GOT3 (cell line): ENCODE measurements around the gene DUOX1.

Experiments used
- DNase-seq: peaks from one replicate; lab custom pipeline; 2025; ENCODE audit warnings: mixed read lengths; lab: John Stamatoyannopoulos, UW

Gene DUOX1

DNA sequence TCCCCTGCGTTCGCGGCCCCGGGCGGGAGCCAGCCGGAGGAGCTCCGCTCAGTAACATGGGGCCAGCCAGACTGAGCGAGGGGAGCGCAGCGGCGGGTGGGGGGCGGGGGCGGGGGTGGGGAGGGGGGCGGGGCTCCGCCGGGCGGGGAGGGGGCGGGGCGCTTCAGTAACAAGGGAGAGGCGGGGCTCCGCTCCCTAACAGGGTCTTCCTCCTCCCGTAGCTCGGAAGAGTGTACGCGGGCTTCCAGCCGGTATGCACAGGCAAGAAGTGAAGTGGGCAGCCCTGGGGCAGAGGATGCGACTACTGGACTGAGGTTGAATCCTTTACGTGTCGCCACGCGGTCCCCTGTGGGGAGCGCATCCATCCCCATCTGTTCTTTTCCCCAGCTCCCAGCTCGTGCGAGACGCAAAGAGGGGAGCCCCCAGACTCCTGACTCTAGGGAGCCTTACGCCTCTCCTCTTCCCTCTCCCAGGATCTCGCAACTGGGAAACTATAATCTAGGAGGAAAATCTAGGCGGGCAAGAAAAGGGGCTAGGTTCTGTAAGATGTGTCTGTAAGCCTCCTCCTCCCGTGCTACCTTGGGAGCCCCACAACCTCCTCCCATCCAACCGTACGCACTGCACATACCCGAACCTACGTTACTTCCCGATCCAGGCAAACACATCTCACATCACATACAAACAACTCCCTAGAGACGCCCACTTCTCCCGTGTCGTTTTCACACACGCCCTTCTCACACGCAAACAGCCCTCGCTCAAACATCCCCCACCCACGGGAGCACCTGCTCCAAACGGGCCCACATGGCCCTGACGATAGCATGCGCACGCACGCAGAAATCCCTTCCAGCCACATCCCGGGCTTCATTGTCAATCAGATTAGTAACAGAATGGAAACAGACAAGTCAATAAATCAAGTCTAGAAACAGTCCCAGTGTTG is 58.4 kb downstream of the DUOX1 start, which contains the start of gene SHF:
TSS of gene SHF (minus strand) at position 73 of the 937 bp plus-strand sequence. CDS start at position 58, 15 bp downstream.
- no peak for DNase-seq

DNA sequence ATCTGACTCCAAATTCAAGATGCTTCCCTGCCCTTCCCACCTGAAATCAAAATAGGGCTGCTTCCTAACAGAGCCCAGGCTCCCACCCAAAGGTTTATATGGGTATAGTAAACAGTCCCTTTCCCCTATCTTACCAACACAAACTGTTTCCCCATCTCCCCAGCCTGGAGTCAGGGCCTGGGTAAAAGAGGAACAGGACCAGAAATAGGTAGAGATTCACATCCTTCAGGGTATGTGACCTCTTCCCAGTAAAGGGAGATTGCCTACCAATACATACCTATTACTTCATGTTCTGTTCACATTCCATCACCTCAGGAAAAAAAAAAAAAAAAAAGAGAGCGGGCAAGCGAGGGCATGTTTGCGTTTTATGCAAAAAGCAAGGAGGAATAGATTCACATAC is 67.7 kb downstream of the DUOX1 start:
- no peak for DNase-seq

DNA sequence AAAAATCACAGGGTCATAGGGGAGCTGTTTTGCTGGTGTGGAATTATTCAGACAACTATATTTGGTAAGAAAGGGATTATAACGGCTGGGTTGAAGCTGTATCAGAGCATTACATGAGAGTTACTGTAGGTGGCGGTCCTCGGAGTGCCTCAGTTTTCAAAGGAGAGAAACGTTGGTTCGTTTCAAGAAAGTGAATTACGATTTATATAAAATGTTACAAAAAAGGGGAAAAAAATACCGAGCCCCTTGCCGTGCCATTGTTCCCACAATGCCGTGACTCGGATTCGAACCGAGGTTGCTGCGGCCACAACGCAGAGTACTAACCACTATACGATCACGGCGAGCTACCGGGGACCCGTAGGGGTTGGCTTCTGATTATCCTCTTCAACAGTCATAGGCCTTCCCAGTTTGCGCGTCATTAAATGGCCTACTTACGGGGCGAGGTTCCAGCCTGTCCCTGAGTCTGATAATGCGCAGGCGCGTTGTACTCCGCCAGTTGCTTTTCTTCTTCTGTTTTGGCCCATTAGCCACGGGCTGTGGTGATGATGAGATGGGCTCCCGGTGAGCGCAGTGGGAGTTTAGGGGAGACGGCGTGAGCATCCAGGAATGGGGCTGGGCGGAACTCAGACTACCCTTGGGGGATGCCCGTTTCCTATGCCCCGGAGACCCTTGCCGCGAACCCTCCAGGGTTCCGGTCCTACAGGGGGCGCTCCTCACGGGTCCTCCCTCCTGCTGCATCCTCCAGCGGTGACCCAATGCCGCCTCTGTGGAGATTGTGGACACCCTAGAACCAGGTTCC is 68.7 kb downstream of the DUOX1 start:
- peak; percentile 84 for DNase-seq

DNA sequence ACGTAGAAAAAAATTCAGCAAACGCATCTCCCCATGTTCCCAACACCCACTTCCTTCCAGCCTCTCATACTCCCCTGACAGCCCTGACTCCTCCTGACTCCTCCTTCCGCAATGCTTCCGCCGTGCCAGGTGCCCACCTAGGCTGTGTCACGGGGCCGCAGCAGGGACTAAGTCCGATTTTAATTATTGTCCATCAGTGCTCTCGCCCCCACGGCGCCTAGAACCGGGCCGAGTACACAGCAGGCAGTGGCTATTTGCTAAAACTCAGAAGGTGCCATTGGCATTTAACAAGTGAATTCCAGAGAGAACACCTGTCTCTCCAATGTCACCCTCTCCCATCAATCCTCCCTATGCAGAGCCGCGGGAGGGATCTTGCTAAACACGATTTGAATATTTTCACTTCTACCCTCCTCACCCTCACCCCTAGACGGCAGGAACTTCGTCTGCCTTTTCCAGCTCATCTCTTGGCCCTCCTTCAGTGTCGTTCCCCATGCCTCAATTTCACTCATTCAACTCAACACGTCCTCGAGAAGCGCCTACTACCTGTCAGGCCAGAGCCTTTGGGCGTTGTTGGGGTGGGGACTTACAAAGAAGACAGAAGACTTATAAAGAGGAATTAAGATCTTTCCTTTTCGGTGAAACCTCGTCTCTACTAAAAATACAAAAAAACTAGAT is 69.5 kb downstream of the DUOX1 start:
- DNase-seq: no peak

DNA sequence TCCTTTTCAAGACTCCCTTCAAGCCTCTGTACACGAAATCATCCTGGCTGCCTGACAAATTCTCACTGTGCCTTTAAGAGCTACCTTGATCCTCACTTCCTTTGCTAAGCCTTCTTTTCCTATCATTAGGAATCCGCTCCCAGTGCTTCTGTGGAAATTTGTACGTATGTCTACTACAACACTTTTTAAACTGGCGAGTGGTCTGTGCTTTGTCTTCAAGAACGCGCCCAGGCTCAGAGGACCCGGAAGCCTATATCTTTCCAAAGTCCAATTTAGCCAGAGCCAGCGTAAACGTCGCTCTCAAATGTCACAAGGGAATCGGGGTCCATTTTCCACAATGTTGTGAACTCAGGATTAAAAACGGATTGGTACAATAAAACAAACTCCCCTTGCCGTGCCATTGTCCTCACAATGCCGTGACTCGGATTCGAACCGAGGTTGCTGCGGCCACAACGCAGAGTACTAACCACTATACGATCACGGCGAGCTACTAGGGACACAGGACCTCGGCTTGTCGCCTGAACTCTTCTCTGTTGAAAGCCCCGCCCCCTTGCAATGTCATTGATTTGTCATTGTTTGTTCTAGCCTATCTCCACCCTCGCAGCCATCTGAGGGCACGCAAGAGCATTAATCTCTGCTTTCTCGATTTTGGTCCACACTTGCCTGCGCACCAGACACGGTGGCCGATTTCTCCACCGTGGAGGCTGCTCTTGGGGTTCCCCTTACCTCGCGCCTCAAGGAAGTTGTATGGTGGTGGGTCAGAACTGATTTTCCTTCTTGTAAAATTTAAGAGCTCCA is 70.4 kb downstream of the DUOX1 start:
- DNase-seq: peak; percentile 90

DNA sequence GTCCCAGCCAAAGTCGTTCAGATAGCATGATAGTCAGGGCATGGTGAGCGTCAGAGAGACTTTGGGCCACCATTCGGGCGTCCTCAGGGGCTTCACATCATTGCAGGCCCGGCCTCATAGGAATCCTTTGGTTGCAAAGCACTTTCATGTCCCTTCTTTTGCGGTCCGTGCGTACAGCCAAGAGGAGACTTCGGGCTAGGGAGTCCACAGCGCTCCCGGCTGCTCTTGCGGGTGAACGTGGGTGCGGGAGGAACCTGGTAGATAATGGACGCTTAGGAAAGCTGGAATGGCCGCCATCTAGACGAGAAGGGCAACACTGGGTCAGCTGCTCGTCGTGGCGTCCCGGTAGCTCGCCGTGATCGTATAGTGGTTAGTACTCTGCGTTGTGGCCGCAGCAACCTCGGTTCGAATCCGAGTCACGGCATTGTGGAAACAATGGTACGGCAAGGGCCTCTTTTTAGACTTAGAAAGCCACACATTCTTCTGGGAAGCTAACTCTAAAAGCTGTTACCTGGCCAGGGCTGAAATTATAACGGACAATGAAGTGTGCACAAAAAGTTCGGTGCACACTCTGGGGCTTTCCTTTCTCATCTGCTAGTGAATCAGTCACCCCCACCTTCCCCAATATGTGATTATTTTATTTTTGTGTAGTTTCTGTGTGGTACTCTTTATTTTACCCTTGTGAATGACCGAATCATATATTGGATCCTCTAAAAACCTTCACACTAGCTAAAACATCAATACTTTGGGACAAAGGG is 71.2 kb downstream of the DUOX1 start:
- peak; percentile 40 for DNase-seq

DNA sequence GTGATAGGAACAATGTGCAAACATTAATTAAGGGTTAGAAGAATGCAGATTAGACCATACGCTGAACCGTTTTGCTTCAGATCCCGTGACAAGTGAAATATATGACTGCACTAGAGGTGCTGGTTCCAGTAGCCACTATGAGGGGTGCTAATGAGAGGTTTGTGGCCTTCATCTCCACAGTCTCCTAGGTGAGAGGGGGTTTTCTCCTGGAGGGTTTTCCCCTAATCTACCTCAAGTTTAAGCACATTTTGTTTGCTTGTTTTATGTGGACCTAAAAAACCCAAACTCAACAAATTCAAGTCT is 71.7 kb downstream of the DUOX1 start:
- no peak for DNase-seq

DNA sequence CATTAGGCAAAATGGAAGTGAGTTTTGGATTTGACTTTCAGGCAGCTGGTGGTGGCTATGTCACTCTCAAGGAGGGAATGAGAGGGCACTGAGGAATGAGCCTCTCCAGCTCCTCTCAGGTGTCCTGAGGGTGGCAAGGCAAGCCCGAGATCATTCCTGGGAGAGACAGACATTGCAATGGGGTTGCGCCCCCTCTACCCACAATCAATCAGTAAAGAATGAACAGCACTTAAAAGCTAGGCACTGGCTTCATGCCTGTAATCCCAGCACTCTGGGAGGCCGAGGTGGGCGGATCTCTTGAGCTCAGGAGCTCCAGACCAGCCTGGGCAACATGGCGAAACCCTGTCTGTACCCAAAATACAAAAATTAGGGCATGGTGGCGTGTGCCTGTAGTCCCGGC is 72.1 kb downstream of the DUOX1 start:
- DNase-seq: no peak

DNA sequence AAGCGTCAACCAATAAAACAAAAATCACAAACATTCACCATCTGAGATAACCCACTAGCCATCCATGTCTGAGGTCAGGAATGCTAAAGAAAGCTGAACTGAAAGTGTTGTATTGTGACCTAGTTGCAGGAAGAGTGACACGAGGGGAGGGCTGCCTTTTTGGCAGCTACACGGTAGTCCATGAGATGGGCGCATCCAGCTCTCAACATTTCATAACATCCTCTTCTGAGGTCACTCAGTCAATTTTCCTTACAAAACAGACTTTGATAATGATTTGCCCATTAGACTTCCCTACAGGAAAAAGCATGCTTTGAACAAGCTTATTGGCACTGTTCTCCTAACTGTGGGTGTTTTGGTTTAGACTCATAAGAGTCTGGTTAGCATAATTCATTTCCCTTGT is 73.4 kb downstream of the DUOX1 start:
- DNase-seq: no peak

DNA sequence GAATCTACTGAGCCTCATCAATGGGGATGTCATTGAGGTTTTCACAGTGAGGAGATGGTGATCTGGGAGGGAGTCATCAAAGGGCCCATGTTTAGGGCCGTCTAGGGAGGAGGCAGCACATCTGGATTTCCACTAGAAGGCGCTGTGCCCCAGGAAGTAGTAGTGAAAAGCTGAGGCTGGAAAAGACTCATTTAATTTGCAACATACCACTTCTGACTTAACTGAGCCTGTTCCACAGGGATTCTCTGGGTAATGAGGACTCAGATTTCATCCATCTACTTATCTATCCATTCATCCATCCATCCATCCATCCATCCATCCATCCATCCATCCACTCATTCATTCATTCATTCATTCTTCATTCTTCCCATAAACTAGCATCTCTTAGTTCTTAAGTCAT is 75.4 kb downstream of the DUOX1 start:
- DNase-seq: no peak

DNA sequence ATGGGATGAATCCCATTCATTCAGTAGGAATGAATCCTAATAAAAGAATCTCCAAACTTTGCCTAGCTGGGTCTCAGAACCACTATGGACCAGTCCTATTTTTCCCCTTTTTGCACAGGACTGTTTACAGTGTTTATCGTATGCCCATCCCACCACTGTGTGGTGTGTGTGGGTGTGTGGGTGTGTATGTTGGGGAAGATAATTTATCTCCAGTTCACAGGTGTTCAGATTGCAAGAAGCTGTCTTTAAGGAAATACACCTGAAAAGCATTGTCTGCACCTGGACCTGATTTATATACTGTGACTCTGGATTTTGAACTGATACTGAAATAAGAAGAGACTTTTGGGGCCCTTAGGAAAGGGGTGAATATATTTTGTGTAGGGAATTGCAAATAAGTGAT is 82.7 kb downstream of the DUOX1 start:
- DNase-seq: no peak
